Measurements from ENCODE around the gene ZCCHC3.
"Not testable (repeated sequence)": the region's sequence is repeated elsewhere in the genome, so short reads cannot be mapped to it uniquely, and the experiment has no call there.

The ZCCHC3 gene

DNA sequence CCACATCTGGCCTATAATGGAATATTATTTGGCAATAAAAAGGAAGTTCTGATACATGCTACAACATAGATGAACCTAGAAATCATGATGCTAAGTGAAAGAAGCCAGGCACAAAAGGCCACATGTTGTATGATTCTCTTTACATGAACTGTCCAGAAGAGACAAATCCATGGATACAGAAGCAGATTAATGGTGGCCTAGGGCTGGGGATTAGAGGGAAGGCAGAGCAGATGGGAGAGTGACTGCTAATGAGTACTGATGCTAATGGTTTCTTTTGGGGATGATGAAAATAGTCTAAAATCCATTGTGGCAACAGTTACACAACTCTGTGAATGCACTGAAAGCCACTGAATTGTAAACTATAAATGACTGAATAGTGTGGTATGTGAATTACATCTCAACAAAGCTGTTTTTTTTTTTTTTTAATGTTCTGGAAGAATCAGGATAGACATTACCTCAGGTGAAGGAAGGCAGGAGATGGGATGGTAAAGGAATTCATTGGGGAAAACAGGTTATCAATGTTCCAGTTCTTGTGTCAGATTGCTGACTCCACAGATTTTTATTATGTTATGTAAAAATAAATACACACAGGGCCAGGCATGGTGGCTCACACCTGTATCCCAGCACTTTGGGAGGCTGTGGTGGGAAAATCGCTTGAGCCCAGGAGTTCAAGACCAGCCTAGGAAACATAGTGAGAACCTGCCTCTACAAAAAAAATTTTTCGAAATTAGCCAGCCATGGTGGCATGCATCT lies 19.1 kb downstream of the ZCCHC3 start:
- DNase-seq = no peak

DNA sequence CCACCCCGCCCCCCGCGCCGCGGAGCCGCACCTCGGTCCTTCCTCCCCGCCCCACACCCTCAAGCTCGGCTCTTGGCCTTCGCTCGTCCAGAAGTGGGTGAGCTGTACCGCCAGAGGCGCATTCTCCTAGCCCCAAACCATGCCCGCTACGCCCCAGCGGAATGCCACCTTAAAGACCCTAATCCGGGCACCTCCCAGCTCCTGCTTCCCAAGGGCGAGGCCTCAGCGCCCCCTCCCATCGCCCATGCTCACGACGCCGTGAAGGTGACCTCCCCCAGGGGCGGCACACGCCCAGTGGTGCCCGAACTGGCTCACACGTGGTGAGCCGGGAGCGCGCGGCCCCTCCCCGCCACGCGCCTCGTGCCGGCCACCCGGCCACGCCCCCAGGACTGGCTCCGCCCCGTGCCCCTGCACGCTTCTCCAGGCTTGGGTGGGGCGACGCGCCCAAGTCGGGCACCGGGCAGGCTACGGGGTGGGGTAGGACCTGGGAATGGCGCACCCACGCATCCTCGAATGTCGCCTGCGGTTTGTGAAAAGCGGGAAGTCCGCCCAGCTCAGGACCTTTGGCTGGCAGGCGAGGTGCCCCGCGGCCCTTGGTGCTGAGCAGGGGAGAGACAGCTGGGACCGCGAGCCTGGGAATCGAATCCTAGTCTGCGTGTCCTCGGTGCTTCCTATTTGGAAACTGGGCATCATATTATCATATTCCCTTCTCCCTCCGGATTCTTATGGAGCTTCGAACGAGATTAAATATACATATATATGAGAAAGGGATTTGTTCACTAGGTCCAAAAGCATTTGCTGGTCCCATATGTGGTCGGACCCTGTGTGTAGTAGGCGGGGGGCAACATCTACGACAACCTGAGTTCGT lies 27.0 kb downstream of the ZCCHC3 start:
- peak; percentile 96 for DNase-seq

DNA sequence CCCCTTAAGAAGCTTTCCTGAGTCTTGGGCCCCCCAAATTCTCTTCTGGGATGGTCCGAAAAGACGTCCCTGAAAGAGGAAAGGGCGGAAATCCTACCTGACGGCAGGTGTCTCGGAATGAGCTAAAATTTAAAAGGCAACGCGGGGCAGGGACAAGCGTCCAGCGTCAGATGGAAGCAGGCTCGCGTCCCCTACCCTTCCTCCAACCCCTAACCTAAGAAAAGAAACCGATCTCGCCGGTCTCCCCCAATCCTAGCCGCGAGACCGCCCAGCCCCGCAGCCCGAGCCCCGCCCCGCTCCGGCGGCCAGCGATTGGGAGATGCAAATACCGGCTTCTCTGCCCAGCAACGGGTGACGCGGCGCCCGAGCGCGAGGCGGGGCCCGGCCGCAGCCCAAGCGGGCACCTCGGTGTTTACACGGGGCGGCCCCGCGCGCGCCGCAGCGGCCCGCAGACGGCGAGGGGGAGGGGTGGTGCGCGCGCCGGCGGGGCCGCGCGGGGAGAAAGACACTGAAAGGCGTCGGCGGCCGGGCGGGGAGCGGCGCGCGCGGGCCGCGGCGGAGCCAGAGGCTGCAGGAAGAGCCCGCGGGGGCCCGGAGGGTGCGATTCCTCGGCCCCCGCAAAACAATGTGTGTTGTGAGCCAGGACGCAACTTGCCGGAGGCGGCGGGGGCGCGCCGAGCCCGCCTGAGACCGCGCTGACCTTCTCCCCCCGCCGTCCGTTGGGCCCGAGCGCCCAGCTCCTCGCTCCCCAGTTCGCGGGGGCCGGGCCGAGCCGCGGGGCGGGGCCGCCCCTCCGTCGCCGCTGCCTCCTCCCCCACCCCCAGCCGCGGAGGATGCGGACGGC lies 27.9 kb downstream of the ZCCHC3 start, which contains the start of gene SOX12:
TSS of gene SOX12 (plus strand) at position 508 of the 844 bp plus-strand sequence. CDS start 373 bp downstream, outside the sequence.
- DNase-seq = peak; percentile 99

DNA sequence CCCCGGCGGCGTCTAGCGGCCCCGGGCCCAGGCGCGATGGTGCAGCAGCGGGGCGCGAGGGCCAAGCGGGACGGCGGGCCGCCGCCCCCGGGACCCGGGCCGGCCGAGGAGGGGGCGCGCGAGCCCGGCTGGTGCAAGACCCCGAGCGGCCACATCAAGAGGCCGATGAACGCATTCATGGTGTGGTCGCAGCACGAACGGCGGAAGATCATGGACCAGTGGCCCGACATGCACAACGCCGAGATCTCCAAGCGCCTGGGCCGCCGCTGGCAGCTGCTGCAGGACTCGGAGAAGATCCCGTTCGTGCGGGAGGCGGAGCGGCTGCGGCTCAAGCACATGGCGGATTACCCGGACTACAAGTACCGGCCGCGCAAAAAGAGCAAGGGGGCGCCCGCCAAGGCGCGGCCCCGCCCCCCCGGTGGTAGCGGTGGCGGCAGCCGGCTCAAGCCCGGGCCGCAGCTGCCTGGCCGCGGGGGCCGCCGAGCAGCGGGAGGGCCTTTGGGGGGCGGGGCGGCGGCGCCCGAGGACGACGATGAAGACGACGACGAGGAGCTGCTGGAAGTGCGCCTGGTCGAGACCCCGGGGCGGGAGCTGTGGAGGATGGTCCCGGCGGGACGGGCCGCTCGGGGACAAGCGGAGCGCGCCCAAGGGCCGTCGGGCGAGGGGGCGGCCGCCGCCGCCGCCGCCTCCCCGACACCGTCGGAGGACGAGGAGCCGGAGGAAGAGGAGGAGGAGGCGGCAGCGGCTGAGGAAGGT lies 28.7 kb downstream of the ZCCHC3 start:
- peak; percentile 82 for DNase-seq

DNA sequence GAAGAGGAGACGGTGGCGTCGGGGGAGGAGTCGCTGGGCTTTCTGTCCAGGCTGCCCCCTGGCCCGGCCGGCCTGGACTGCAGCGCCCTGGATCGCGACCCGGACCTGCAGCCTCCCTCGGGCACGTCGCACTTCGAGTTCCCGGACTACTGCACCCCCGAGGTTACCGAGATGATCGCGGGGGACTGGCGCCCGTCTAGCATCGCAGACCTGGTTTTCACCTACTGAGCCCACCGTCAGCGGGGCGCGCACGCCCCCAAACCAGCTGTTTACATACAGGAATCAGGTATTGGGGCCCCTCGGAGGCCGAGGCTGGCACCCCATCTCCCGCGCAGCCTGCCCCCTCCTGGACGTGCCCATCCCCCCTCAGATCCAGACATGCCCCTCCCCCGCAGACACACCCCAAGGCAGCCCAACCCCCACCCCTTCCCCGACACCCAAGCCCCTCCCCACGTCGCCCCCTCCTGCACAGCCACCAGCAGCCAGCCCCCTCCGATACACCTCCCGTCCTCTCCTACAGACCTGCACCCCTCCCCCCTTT lies 29.3 kb downstream of the ZCCHC3 start:
- DNase-seq = no peak

DNA sequence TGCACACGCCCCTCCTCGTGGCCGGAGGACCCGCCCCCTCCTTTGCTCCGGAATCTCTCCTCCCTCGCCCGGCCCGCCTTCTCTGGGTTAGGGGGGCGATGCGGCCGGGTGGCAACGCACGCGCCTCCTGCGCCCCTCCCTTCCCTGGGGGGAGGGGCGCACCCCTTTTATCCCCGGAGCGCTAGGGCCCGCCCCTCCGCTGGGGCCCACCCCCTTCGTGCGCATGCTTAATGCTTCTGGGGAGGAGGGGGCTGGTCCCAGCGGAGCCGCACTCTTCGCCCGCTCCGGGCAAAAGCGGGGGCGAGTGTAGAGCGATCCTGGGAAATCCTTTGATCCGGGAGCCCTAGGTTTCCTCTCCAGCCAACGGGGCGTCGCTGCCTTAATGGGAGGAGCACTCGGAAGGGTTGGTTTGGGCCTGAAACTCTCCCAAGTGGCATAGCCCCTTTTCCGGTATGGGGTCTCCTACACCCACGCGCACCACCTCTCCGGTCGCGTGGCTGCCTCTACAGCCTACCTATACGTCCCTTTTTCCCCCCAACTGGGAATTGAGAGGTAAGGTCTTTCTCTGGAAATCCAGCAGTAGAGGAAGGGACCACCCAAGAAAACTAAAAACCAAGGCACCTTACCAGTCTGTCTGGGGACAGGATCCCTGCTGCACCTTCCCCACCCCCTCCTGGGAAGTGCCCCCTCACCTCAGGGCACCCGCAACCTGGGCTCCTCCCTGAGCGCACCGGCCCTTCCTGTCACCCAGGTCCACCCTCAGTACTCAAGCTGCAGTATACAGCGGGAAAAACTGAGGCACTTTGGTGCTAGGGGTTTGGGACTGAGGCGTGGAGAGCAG lies 30.0 kb downstream of the ZCCHC3 start:
- peak; percentile 87 for DNase-seq

DNA sequence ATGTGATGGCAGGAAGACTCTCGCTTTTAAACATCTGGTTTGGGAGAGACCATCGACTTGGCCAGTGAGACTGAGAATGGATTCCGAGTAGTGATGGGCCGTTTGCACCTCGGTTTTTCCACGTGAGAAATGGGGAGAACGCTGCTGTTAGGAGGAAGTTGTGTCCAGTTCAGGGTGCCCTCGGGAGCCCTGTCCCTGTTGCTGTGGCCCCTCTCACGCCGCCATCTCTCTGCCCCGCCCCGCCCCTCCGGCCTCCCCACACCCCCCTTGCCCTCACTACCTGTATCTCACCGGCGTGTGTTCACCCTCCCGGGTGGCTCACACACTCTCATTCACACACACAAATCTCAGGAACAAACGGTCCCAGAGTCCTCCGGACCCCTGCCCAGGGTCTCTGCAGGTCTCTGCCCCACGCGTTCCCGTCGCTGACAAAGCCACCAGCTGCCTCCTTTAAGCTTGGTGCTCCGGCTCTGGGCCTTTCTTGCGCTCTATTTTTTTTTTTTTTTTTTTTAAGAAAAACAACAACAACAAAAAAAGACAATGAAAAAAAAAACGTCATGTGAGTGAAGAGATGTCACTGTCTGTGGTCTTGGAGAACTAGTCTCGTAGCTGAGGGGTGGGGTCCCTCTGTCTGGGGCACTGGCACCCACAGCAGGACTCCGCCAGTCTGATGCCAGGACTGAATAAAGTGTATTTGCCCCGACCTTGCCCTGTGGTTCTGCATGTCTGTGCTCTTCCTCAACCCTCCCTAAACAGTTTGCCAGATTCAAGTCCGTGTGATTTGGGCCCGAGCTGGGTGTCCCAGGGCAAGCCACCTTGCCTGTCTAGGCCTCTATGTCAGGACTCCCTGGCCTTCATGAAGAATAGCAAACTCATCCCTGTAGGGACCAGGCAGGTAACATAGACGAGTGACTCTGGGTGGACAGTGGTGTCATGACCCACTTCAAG lies 30.9 kb downstream of the ZCCHC3 start:
- no peak for DNase-seq

DNA sequence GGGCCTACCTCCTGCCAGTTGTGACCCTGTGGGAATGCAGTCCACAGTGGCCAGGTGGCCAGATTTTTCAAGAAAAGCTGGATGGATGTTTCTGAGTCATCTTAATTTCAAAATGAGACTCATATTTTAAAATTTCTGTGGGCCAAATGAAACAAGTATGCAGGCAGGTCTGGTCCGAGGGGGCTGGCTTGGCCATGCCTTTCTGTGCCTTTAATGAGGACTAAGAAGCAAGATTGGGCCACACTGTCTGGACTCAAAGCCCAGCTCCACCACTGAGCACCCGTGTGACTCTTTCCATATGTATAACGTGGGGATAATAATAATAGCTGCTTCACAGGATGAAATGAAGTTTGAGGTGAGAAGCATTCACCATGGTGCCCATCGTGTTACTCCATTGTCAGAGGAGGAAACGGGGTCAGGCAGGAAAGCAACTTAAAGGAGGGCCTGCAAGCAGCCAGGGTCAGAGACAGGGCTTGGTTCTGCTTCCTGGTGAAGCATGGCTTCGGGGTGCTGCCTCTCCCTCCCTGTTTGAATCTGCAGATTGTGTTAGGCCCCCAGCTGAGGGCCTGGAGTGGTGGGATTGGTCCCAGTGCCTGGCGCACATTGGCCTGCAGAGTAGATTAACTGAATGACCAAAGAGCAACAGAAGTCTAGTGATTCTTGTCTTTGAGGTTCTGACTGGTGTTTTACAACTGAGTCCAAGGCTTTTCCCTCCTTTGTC lies 31.8 kb downstream of the ZCCHC3 start:
- no peak for DNase-seq

DNA sequence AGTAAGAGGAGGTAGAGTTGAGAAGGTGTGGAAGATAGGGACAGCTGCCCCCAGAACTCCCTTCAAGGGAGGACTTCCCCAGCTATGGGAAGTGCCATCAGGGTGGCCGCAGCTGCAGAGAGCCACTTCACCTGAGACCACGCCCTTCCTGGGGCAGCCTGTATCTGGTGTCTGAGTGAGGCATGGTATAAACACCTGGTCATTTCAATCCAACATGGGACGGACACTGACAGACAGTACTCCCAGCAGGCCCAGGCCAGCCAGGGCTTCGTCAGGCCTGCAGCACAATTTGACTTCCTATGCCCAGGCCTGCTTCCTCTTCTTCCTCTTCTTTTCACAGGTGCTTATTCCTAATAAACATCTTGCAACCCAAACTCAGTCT lies 32.5 kb downstream of the ZCCHC3 start:
- no peak for DNase-seq

DNA sequence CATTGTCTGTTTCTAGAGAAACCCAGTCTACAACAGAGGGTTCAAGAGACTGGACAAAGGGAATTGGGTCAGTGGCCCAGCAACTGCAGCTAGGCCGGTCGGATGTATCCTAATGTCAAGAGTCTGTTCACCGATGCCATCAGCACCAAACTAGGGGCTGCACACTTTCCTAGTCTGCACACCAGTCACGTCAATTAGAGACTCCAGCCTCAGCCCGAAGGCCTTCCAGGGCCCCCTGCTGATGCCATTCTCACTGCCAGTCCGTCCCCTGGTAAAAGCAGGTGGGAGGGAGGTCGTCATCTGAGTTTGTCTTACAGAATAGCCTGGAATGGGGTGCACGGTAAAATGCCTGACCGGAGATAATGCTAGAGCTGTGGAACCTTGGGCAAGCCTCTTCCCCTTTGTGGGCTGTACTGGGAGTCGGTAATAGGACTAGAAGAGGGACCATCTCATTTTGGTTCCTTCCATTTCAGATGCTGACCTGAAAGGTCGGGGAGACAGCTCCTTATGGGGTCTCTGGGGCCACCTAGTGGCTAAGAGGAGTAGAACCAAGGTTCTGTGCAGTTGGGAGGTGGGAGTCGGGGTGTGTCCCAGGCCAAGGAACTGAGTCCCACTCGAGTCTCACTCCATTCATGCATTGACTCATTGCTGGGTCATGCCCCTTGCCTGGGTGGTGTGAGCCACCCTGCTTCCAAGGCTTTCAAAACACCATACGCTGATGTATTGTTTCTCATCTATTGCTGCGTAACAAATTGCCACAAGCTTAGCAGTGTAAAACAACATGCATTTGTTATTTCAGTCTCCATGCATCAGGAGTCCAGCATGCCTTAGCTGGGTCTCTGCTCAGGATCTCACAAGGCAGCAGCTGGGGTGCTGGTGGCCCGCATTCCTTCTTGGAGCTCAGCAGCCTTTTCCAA lies 33.1 kb downstream of the ZCCHC3 start:
- peak; percentile 83 for DNase-seq

DNA sequence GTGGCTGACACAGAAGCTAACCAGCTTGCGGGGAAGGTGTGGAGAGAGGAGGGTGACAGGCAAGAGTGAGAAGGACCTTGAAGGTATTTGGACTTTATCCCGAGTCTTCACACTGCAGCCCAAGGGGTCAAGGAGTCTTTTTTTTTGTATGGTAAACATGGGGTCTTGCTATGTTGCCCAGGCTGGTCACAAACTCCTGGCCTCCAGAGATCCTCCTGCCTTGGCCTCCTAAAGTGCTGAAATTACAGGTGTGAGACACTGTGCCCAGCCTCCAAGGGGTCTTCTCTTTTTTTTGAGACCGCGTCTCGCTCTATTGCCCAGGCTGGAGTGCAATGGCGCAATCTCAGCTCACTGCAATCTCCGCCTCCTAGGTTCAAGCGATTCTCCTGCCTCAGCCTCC lies 37.2 kb downstream of the ZCCHC3 start:
- DNase-seq = no peak

DNA sequence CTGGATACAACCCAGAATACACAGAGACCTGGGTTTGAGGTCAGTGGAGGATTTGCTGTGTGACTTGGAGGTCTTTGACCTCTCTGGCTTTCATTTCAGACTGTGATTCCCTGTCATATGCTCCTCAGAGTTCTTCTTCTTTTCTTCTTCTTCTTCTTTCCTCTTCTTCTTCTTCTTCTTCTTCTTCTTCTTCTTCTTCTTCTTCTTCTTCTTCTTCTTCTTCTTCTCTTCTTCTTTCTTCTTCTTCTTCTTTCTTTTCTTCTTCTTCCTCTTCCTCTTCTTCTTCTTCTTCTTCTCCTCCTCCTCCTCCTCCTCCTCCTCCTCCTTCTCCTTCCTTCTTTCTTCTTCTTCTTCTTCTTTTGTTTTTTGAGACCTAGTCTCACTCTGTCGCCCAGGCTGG lies 38.7 kb downstream of the ZCCHC3 start:
- DNase-seq = not testable (repeated sequence)

DNA sequence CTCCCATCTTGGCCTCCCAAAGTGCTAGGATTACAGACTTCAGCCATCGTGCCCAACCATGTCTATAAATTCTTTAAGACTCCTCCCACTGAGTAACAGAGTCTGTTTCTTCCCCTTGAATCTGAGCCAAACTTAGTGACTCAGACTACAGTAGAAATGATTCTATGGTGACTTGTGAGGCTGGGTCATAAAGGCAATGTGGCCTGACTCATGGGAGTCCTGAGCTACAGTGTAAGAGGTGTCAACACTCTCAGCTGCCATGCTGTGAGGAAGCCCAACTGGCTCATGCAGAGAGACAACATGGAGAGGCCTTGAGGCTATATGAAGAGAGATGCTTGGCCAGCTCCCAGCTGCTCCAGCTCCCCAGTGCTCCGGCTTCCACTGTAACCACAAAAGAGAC lies 44.3 kb downstream of the ZCCHC3 start:
- DNase-seq = peak; percentile 74

DNA sequence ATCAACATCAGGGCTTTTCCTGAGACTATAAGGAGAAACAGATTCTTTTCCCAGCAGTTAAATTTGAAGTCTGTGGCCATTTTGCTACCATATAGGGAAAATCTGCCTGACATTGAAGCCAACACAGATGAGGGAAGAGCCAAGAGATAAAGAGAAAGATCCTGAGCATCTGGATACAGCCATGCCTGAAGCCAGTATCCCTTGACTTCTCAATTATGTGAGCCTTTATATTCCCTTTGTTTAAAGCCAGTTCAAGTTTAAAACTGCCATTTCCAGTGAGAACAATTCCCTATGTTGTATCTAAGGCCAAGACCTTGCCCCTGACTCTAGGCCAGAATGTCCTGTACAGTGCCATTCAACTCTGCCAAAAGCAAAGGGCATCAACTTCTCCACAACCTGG lies 45.7 kb downstream of the ZCCHC3 start:
- no peak for DNase-seq

DNA sequence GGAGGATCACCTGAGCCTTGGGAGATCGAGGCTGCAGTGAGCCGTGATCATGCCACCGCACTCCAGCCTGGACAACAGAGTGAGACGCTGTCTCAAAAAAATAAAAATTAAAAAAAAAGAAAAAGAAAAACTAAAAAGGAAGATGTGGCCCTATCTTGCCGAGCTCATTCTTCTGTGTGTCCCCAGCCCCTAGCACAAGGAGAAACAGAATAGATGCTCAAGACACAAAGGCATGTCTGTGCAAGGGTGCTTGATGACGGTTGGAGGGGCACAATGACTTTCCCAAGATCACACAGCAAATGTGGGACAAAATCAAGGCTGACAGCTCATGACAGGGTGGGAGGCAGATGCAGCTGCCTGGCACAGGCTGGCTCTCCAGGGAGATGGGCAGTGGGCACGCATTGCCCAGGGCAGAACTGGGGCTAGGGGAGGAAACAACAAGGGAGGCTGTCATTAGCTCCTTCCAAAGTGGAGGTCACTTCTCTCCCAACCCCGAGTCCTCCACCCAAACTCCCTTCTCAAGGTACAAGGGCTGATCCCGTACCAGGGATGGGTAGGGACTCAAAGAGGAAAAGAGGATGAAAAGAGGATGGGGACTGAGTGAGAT lies 48.8 kb downstream of the ZCCHC3 start:
- DNase-seq = no peak

DNA sequence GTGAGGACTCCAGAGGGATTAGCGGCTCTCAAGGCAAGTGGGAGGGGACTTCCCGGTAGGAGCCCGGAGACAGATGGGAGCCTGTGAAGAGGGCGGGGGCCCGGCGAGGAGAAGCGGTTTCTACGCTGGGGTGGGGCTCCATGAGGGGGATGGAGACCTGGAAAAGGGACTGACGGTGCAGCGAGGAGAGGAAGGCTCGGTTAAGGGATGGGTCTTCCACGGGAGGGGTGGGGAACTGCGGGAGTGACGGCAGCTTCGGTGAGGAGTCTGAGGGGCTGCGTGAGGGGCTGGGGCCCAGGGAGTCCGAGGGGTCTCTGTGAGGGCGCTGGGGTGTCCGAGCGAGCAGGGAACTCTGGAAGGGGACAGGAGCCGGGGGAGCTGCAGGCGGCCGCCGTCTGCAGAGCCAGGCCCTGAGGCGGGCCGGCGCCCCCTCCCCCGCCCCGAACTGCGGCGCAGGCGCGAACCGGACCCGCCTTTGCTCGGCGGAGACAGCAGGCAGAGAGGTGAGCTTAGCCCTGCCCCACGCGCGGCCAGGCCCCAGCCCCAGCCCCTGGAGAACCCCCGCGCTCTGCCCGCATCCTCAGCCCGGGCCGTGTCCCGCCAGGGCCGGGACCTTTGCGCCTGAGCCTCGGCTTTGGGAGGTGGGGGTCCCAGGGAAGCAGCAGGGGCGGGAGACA lies 49.4 kb downstream of the ZCCHC3 start, which contains the start of gene NRSN2:
TSS of gene NRSN2 (plus strand) at position 472 of the 677 bp plus-strand sequence. CDS start 2,533 bp downstream, outside the sequence.
- DNase-seq = peak; percentile 72

DNA sequence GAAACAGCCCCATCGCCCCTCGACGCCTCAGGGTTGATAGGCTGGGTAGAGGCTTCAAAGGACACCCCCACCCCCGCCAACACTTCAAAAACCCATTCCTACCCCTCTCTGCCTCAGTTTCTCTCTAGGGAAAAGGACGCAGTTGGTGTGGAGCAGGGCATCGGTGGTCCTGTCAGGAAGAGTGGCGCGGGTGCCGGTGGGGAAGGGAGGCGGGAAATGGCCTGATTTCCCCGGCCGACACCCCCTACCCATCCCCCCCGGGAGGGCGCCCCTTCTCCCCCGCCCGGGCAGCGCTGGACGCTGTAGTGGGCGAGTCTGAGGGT lies 49.9 kb downstream of the ZCCHC3 start:
- no peak for DNase-seq

All from activated effector memory CD4-positive, alpha-beta T cell treated with anti-CD3 and anti-CD28 coated beads, Interleukin-2, amount 50 U/mL, for 16 hours (primary cell).